Measurements from ENCODE around the gene DYRK1A. TPM values are rescaled to one million over a fixed set of nuclear protein-coding genes. Genes with fewer than 3 reads are reported as not detected.

Gene DYRK1A
- total RNA-seq, 1 experiment from 2014 or later: 35.5 TPM

- no TSS peak for BruUV-seq (replicated peaks)
- H3K9me3 ChIP-seq (ENCODE audit: insufficient read depth, low read depth): no peaks in the 10 kb centered on the region
- H4K20me1 ChIP-seq (ENCODE audit: insufficient read depth): no peaks in the 10 kb centered on the region
- no peaks in the 10 kb centered on the region for H3K27me3 ChIP-seq (ENCODE audit: insufficient read depth, low read depth)
- no peaks in the 10 kb centered on the region for H3K36me3 ChIP-seq (ENCODE audit: low read depth)
- H3K9me2 ChIP-seq (ENCODE audit: insufficient read depth): no peaks in the 10 kb centered on the region
- no peak overlapping the region for H3K4me3 ChIP-seq
- H3K79me2 ChIP-seq (ENCODE audit: low read depth): no peaks in the 10 kb centered on the region
- peaks cover 25% of the 10 kb centered on the region for H3K4me1 ChIP-seq (replicated peaks; ENCODE audit: insufficient read depth)
- no peak overlapping the region for H3K27ac ChIP-seq
- DNase-seq: no peak
- H3K4me2 ChIP-seq: no peak overlapping the region
- peaks cover 24% of the 10 kb centered on the region for H3F3A ChIP-seq (ENCODE audit: insufficient read depth, low read depth)
- no peak for TF ChIP-seq EZH2 (IDR thresholded peaks at IDR 0.05; ENCODE audit: low read depth)
- no peak for TF ChIP-seq CTCF (conservative IDR thresholded peaks at IDR 0.05)
- ChIA-PET CTCF (no interaction called here), POLR2A (ENCODE audit: unreplicated experiment) (no interaction called here)
- intact Hi-C loops (cut with micrococcal nuclease; ENCODE audit: unreplicated experiment): no loop called here
- H2AFZ ChIP-seq: no peak overlapping the region
Observed at GRCh38 chr21:37337179-37337578, 29.4 kb upstream of the DYRK1A start.

GRCh38 chr21:37337831-37338230, 28.7 kb upstream of the DYRK1A start:
- Histone ChIP-seq H3K36me3 (ENCODE audit: low read depth) (no peaks in the 10 kb centered on the region), H3K4me2 (peak overlapping the region; percentile 71; the same call in 1 of the 2 replicates), H4K20me1 (ENCODE audit: insufficient read depth) (no peaks in the 10 kb centered on the region), H3K79me2 (ENCODE audit: low read depth) (no peaks in the 10 kb centered on the region), H3K27ac (peak overlapping the region; percentile 83), H3F3A (ENCODE audit: insufficient read depth, low read depth) (peaks cover 24% of the 10 kb centered on the region), H3K4me3 (no peak overlapping the region), H3K9me3 (ENCODE audit: insufficient read depth, low read depth) (no peaks in the 10 kb centered on the region), H3K27me3 (ENCODE audit: insufficient read depth, low read depth) (no peaks in the 10 kb centered on the region), H2AFZ (no peak overlapping the region), H3K9me2 (ENCODE audit: insufficient read depth) (no peaks in the 10 kb centered on the region), H3K4me1 (replicated peaks; ENCODE audit: insufficient read depth) (peaks cover 25% of the 10 kb centered on the region)
- TF ChIP-seq EZH2 (IDR thresholded peaks at IDR 0.05; ENCODE audit: low read depth) (no peak), CTCF (conservative IDR thresholded peaks at IDR 0.05) (no peak)
- DNase-seq: no peak
- ChIA-PET CTCF (interaction anchor here (0.9 kb wide), 1 partner anchor 29 kb away, joined by 3 read pairs; the partner anchor contains the start of gene DYRK1A), POLR2A (ENCODE audit: unreplicated experiment) (no interaction called here)
- intact Hi-C loops (cut with micrococcal nuclease; ENCODE audit: unreplicated experiment): no loop called here
- BruUV-seq (replicated peaks): no TSS peak

- H4K20me1 ChIP-seq (ENCODE audit: insufficient read depth): no peaks in the 10 kb centered on the region
- peak; percentile 80 to 96 for DNase-seq
- H3K4me3 ChIP-seq: peak overlapping the region; percentile 48
- H3F3A ChIP-seq (ENCODE audit: insufficient read depth, low read depth): peaks cover 24% of the 10 kb centered on the region
- no peaks in the 10 kb centered on the region for H3K79me2 ChIP-seq (ENCODE audit: low read depth)
- no peaks in the 10 kb centered on the region for H3K9me3 ChIP-seq (ENCODE audit: insufficient read depth, low read depth)
- H2AFZ ChIP-seq: peak overlapping the region; percentile 33; the same call in 1 of the 2 replicates
- TF ChIP-seq EZH2 (IDR thresholded peaks at IDR 0.05; ENCODE audit: low read depth) (no peak), CTCF (conservative IDR thresholded peaks at IDR 0.05) (no peak)
- CTCF ChIA-PET: interaction anchor here (0.9 kb wide), 1 partner anchor 27 kb away, joined by 3 read pairs; the partner anchor contains the start of gene DYRK1A
- H3K27ac ChIP-seq: peak overlapping the region; percentile 83
- POLR2A ChIA-PET (ENCODE audit: unreplicated experiment): interaction anchor here (0.6 to 1.0 kb wide), 2 partner anchors 19 to 28 kb away, joined by 5 to 7 read pairs; partner anchors contain the start of gene DYRK1A
- no peaks in the 10 kb centered on the region for H3K9me2 ChIP-seq (ENCODE audit: insufficient read depth)
- intact Hi-C loops (cut with micrococcal nuclease; ENCODE audit: unreplicated experiment): loop anchor here (1.0 kb wide), 3 partner anchors 18 to 225 kb away; partner anchors contain the start of gene VPS26C
- H3K27me3 ChIP-seq (ENCODE audit: insufficient read depth, low read depth): no peaks in the 10 kb centered on the region
- peak overlapping the region; percentile 71 for H3K4me2 ChIP-seq
- no TSS peak for BruUV-seq (replicated peaks)
- H3K4me1 ChIP-seq (replicated peaks; ENCODE audit: insufficient read depth): peaks cover 25% of the 10 kb centered on the region
- no peaks in the 10 kb centered on the region for H3K36me3 ChIP-seq (ENCODE audit: low read depth)
Observed at GRCh38 chr21:37338671-37339551, 27.7 kb upstream of the DYRK1A start.
